H1 (cell line): Measurements from ENCODE around the gene LACTB. TPM values are rescaled to one million over a fixed set of nuclear protein-coding genes. Genes with fewer than 3 reads are reported as not detected.

Experiments used
- CTCF ChIA-PET: fragments of 300-600 bp; sonication (Branson Sonifier 250); formaldehyde crosslinking; loops from one replicate; lab custom pipeline; 2021; ENCODE audit not compliant: partially characterized antibody; lab: Charles Lee
- POLR2A ChIA-PET: fragments of 300-600 bp; sonication (Branson Sonifier 250); formaldehyde crosslinking; loops from one replicate; lab custom pipeline; 2021; ENCODE audit warnings: inconsistent platforms; ENCODE audit not compliant: partially characterized antibody; lab: Charles Lee
- DNase-seq, 2 experiments: peaks; one replicate each; pipeline versions ENCODE4 v3.0.0 to v3.0.0-alpha.2; 2010 to 2022; ENCODE audit warnings: low spot score in 2 of 2, low read depth in 1 of 2, mixed read lengths in 1 of 2
- FAIRE-seq: peaks from 2 replicates; lab custom pipeline; 2011; peaks lifted over from hg19 to GRCh38; lab: Jason Lieb, UNC
- H2AFZ ChIP-seq: 2 replicates; pipeline ENCODE4 v1.8.1; 2012; ENCODE audit warnings: low read length, inconsistent platforms
- H2AK5ac ChIP-seq: 2 replicates; pipeline ENCODE4 v1.6.1; 2013; ENCODE audit warnings: low read depth, low read length
- H2BK120ac ChIP-seq: replicated peaks from 2 replicates; pipeline ENCODE3; 2013; ENCODE audit warnings: low read depth, low read length, inconsistent platforms
- H2BK12ac ChIP-seq: 2 replicates; pipeline ENCODE4 v1.6.1; 2013; ENCODE audit warnings: low read depth, low read length
- H2BK15ac ChIP-seq: 2 replicates; pipeline ENCODE4 v1.6.1; 2013; ENCODE audit warnings: low read length
- H2BK20ac ChIP-seq: 2 replicates; pipeline ENCODE4 v1.6.1; 2013; ENCODE audit warnings: low read length
- H2BK5ac ChIP-seq: 2 replicates; pipeline ENCODE4 v1.6.1; 2013; ENCODE audit warnings: low read depth, low read length
- H3K14ac ChIP-seq: 2 replicates; pipeline ENCODE4 v1.6.1; 2013; ENCODE audit warnings: inconsistent platforms; ENCODE audit not compliant: insufficient read length
- H3K18ac ChIP-seq: 2 replicates; pipeline ENCODE4 v1.6.1; 2013; ENCODE audit warnings: low read length; ENCODE audit errors: extremely low read depth
- H3K23ac ChIP-seq: 2 replicates; pipeline ENCODE4 v1.6.1; 2013; ENCODE audit warnings: inconsistent platforms; ENCODE audit not compliant: insufficient read length
- H3K23me2 ChIP-seq: 2 replicates; pipeline ENCODE4 v1.6.1; 2013; ENCODE audit warnings: low read depth, low read length
- H3K27ac ChIP-seq: 2 replicates; pipeline ENCODE4 v1.6.1; 2011; ENCODE audit warnings: low read depth, low read length, inconsistent platforms
- H3K27me3 ChIP-seq, 4 experiments: replicated peaks in 1 of 4; 1 replicate in 1 of 4; 2 replicates in 3 of 4; pipeline versions ENCODE4 v1.6.1 to v1.8.1; 2011 to 2013; ENCODE audit warnings: low read length in 3 of 4, mild to moderate bottlenecking in 3 of 4, inconsistent platforms in 2 of 4, mixed read lengths in 2 of 4, moderate library complexity in 1 of 4; ENCODE audit not compliant: control insufficient read depth in 3 of 4, insufficient read depth in 3 of 4; ENCODE audit errors: extremely low read depth in 1 of 4
- H3K36me3 ChIP-seq, 4 experiments: 2 replicates each; pipeline versions ENCODE4 v1.6.1 to v1.8.1; 2011 to 2013; ENCODE audit warnings: mild to moderate bottlenecking in 4 of 4, low read length in 3 of 4, moderate library complexity in 2 of 4, control low read depth in 1 of 4, inconsistent platforms in 1 of 4; ENCODE audit not compliant: insufficient read depth in 4 of 4, control insufficient read depth in 2 of 4
- H3K4ac ChIP-seq: replicated peaks from 2 replicates; pipeline ENCODE3; 2013; ENCODE audit warnings: low read length, low read depth, mixed read lengths, inconsistent platforms; ENCODE audit not compliant: insufficient read length
- H3K4me1 ChIP-seq, 4 experiments: replicated peaks in 1 of 4; 1 replicate in 1 of 4; 2 replicates in 3 of 4; pipeline versions ENCODE4 v1.6.1 to v1.8.1; 2011 to 2013; ENCODE audit warnings: low read length in 3 of 4, inconsistent platforms in 2 of 4, mixed read lengths in 1 of 4; ENCODE audit not compliant: insufficient read depth in 4 of 4, control insufficient read depth in 3 of 4
- H3K4me2 ChIP-seq, 2 experiments: 2 replicates each; pipeline versions ENCODE4 v1.6.1 to v1.8.1; 2011 to 2013; ENCODE audit warnings: low read depth in 2 of 2, low read length in 2 of 2, control low read depth in 1 of 2, inconsistent platforms in 1 of 2, mild to moderate bottlenecking in 1 of 2; ENCODE audit not compliant: insufficient read depth in 1 of 2
- H3K4me3 ChIP-seq, 4 experiments: fragments of 200-600, 300-600 bp in 1 of 4; sonication (generic), shearing (Covaris generic), sonication (Bioruptor Twin) in 1 of 4; 2 replicates each; pipeline versions ENCODE4 v1.5.1 to v1.8.1; 2011 to 2016; ENCODE audit warnings: low read length in 4 of 4, low read depth in 3 of 4, control low read depth in 2 of 4, inconsistent platforms in 2 of 4, mild to moderate bottlenecking in 2 of 4, mixed read lengths in 1 of 4, moderate library complexity in 1 of 4; ENCODE audit not compliant: insufficient read depth in 2 of 4; ENCODE audit errors: extremely low read depth in 1 of 4
- H3K56ac ChIP-seq: replicated peaks from 2 replicates; pipeline ENCODE3; 2013; ENCODE audit warnings: low read depth, mild to moderate bottlenecking, mixed read lengths, low read length, inconsistent platforms; ENCODE audit not compliant: insufficient read length
- H3K79me1 ChIP-seq: 2 replicates; pipeline ENCODE4 v1.6.1; 2013; ENCODE audit warnings: low read depth, low read length, control low read depth
- H3K79me2 ChIP-seq, 2 experiments: 2 replicates each; pipeline versions ENCODE4 v1.6.1 to v1.8.1; 2012 to 2013; ENCODE audit warnings: low read length in 2 of 2, mild to moderate bottlenecking in 2 of 2, inconsistent platforms in 1 of 2; ENCODE audit not compliant: insufficient read depth in 2 of 2, control insufficient read depth in 1 of 2
- H3K9ac ChIP-seq, 4 experiments: replicated peaks in 1 of 4; 1 replicate in 1 of 4; 2 replicates in 3 of 4; pipeline versions ENCODE4 v1.6.1 to v1.8.1; 2011 to 2013; ENCODE audit warnings: low read depth in 3 of 4, low read length in 3 of 4, control low read depth in 2 of 4, mild to moderate bottlenecking in 2 of 4, moderate library complexity in 2 of 4, inconsistent platforms in 1 of 4; ENCODE audit errors: extremely low read depth in 1 of 4
- H3K9me3 ChIP-seq, 2 experiments: 2 replicates each; pipeline versions ENCODE4 v1.6.1 to v1.8.1; 2012 to 2013; ENCODE audit warnings: mild to moderate bottlenecking in 2 of 2, moderate library complexity in 2 of 2, control low read depth in 1 of 2, inconsistent platforms in 1 of 2, low read depth in 1 of 2, low read length in 1 of 2, mixed read lengths in 1 of 2; ENCODE audit not compliant: insufficient read depth in 2 of 2
- H4K20me1 ChIP-seq, 2 experiments: replicated peaks in 1 of 2; 2 replicates each; pipeline versions ENCODE3 to v1.8.1; 2011 to 2013; ENCODE audit warnings: inconsistent platforms in 2 of 2, low read length in 2 of 2, mild to moderate bottlenecking in 1 of 2; ENCODE audit not compliant: insufficient read depth in 2 of 2, control insufficient read depth in 1 of 2
- H4K5ac ChIP-seq: 2 replicates; pipeline ENCODE4 v1.6.1; 2013; ENCODE audit warnings: low read length, low read depth, mixed read lengths, inconsistent platforms; ENCODE audit not compliant: insufficient read length
- H4K8ac ChIP-seq: 2 replicates; pipeline ENCODE4 v1.8.0; 2013; ENCODE audit warnings: mild to moderate bottlenecking, moderate library complexity, low read length, inconsistent platforms; ENCODE audit not compliant: insufficient read depth; ENCODE audit errors: extremely low read depth
- H4K91ac ChIP-seq: replicated peaks from 2 replicates; pipeline ENCODE3; 2013; ENCODE audit warnings: low read length, mixed read lengths, inconsistent platforms; ENCODE audit not compliant: insufficient read length
- ATF2 ChIP-seq: IDR thresholded peaks from 2 replicates; pipeline ENCODE4 v1.6.1; 2012; ENCODE audit warnings: low read length, inconsistent platforms
- BCL11A ChIP-seq, 2 experiments: IDR thresholded peaks; one replicate each; pipeline ENCODE4 v1.6.1; 2011; ENCODE audit warnings: low read depth in 2 of 2, low read length in 2 of 2, mild to moderate bottlenecking in 2 of 2
- BRCA1 ChIP-seq: IDR thresholded peaks from 2 replicates; pipeline ENCODE4 v1.6.1; 2012; ENCODE audit warnings: low read depth, low read length, improper control_type of control experiment
- HDAC6 ChIP-seq: IDR thresholded peaks from one replicate; pipeline ENCODE4 v1.7.1; 2012; ENCODE audit warnings: low read depth, mild to moderate bottlenecking, inconsistent platforms, low read length, moderate library complexity
- JUN ChIP-seq: IDR thresholded peaks from 2 replicates; pipeline ENCODE4 v1.6.1; 2011; ENCODE audit warnings: low read depth, mild to moderate bottlenecking, improper control_type of control experiment, low read length
- MAFK ChIP-seq: IDR thresholded peaks from 2 replicates; pipeline ENCODE4 v1.6.1; 2012; ENCODE audit warnings: low read depth, mild to moderate bottlenecking, improper control_type of control experiment, low read length
- WGBS, 2 experiments: shearing (Covaris generic) in 1 of 2; methylation state at CpG; one replicate each; pipeline versions ENCODE4 v1.1.6 to v1.1.7; 2013 to 2015; ENCODE audit warnings: low lambda C conversion rate in 2 of 2, mixed read lengths in 2 of 2, inconsistent platforms in 1 of 2, low coverage in 1 of 2, missing lambda C conversion rate in 1 of 2; ENCODE audit not compliant: insufficient replicate concordance in 2 of 2, insufficient coverage in 1 of 2, insufficient read length in 1 of 2; ENCODE audit errors: extremely low coverage in 1 of 2, missing lambda C conversion rate in 1 of 2; 5-methylcytosine and 5-hydroxymethylcytosine counted together
- polyA plus RNA-seq, 7 experiments: library from polyadenylated mRNA; depleted of rRNA in 3 of 7; stranded (reverse) in 5 of 7; unstranded in 2 of 7; fragments of >200 nt in 5 of 7; fragments of 200-250 nt in 2 of 7; gene quantifications; 1 replicate in 5 of 7; 2 replicates in 1 of 7; 4 replicates in 1 of 7; pipeline versions ENCODE4 v1.2.1 to v1.2.3, GENCODE V29; 2011 to 2013; ENCODE audit warnings: missing spikeins in 2 of 7, mixed read lengths in 2 of 7
- total RNA-seq: library from RNA; stranded (reverse); fragmentation: NEBNext Ultra II Directional; extraction: Animal tissue kit (Norgen Biotek cat#: 25700); gene quantifications from 2 replicates; pipeline ENCODE4 v1.2.1, GENCODE V29; 2021
- TF ChIP-seq, protein P1 (sequence below): IDR thresholded peaks from 2 replicates; pipeline ENCODE4 v1.6.1; 2012; ENCODE audit warnings: inconsistent platforms
- TF ChIP-seq, protein P2 (sequence below), 3 experiments: IDR thresholded peaks; 1 replicate in 2 of 3; 2 replicates in 1 of 3; pipeline versions ENCODE4 v1.5.1 to v1.6.1; 2011; ENCODE audit warnings: low read length in 3 of 3, mild to moderate bottlenecking in 3 of 3, inconsistent platforms in 2 of 3, low read depth in 1 of 3, moderate library complexity in 1 of 3; ENCODE audit not compliant: insufficient read depth in 1 of 3; ENCODE audit errors: control extremely low read depth in 1 of 3

LACTB gene
- total and polyA plus RNA-seq, 2 of the 8 experiments (the other 6 are each of a cell fraction or from before 2014, with no cell fraction given) = 5.8 to 14.9 TPM

DNA sequence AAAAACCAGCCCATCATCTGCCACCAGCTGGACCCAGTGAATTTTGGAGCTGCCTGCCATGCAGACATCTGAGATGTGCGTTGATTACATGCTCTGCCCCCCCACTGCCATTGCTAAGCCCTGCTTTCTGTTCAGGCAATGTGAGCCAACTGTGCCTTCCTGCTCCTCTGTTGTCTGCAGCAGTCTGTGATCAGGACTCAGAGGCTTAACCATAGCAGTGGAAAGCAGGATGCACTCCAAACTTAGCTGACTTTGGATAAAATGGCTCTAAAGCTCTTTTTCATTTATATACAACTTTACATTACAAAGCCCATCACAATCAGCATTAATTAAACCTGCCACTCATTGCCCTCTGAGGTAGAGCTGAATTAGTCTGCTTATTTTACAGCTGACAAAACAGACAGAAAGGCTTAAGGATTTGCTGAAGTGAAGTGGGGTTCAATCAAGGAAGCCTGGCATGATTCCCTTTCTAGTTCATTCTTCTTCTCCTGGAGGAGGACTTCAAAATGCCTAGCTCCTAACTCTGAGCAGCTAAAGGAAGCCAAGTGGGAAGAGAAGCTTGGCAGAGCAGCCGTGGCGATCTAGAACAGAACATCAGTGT, 51.3 kb downstream of the LACTB start:
- Histone ChIP-seq H3K4me3 (no peak overlapping the region), H3K14ac (no peak overlapping the region), H2AK5ac (no peak overlapping the region), H3K18ac (no peak overlapping the region), H2BK5ac (no peak overlapping the region), H2BK12ac (no peak overlapping the region), H4K91ac (no peak overlapping the region), H3K27me3 (no peaks in the 10 kb centered on the region), H4K20me1 (no peaks in the 10 kb centered on the region), H2BK15ac (no peak overlapping the region), H3K4me1 (peaks cover 0 to 9% (median 0%) of the 10 kb centered on the region in 4 experiments; a peak in 2 of 7 replicates), H3K27ac (no peak overlapping the region), H3K23me2 (no peaks in the 10 kb centered on the region; the same call in 1 of the 2 replicates), H2BK120ac (no peak overlapping the region), H2BK20ac (no peak overlapping the region), H4K8ac (no peak overlapping the region), H3K9me3 (no peaks in the 10 kb centered on the region), H2AFZ (peak overlapping the region; percentile 45), H4K5ac (no peak overlapping the region), H3K4me2 (no peak overlapping the region), H3K56ac (no peak overlapping the region), H3K36me3 (no peaks in the 10 kb centered on the region), H3K4ac (no peak overlapping the region), H3K79me2 (no peaks in the 10 kb centered on the region), H3K9ac (no peak overlapping the region), H3K23ac (no peak overlapping the region), H3K79me1 (no peaks in the 10 kb centered on the region)
- ChIA-PET CTCF (interaction anchor here (1.0 to 1.3 kb wide), 2 partner anchors 16 to 230 kb away, joined by 3 to 4 read pairs; partner anchors contain the start of gene RAB8B), POLR2A (interaction anchor here (0.7 to 1.6 kb wide), 3 partner anchors 16 to 21 kb away, joined by 3 to 5 read pairs (median 3); partner anchors contain the start of genes RAB8B and RPS27L)
- WGBS, 2 experiments = 83% methylated on average over 3 of the region's 3 CpGs; no CpG with 5 or more reads in 1 of the 2 experiments
- FAIRE-seq = no peak
- DNase-seq = peak in 1 of 2 experiments; percentile 34
- TF ChIP-seq JUN = no peak
- TF ChIP-seq, protein P1, sequence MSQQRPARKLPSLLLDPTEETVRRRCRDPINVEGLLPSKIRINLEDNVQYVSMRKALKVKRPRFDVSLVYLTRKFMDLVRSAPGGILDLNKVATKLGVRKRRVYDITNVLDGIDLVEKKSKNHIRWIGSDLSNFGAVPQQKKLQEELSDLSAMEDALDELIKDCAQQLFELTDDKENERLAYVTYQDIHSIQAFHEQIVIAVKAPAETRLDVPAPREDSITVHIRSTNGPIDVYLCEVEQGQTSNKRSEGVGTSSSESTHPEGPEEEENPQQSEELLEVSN = no peak
- TF ChIP-seq MAFK = no peak
- TF ChIP-seq HDAC6 = no peak
- TF ChIP-seq ATF2 = no peak
- no peak for TF ChIP-seq BRCA1
- no peak for TF ChIP-seq BCL11A (IDR thresholded peaks at IDR 0.05; ENCODE audit: low read depth in 2 of 2, low read length in 2 of 2)
- TF ChIP-seq, protein P2, sequence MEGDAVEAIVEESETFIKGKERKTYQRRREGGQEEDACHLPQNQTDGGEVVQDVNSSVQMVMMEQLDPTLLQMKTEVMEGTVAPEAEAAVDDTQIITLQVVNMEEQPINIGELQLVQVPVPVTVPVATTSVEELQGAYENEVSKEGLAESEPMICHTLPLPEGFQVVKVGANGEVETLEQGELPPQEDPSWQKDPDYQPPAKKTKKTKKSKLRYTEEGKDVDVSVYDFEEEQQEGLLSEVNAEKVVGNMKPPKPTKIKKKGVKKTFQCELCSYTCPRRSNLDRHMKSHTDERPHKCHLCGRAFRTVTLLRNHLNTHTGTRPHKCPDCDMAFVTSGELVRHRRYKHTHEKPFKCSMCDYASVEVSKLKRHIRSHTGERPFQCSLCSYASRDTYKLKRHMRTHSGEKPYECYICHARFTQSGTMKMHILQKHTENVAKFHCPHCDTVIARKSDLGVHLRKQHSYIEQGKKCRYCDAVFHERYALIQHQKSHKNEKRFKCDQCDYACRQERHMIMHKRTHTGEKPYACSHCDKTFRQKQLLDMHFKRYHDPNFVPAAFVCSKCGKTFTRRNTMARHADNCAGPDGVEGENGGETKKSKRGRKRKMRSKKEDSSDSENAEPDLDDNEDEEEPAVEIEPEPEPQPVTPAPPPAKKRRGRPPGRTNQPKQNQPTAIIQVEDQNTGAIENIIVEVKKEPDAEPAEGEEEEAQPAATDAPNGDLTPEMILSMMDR (IDR thresholded peaks at IDR 0.05; ENCODE audit: control extremely low read depth in 1 of 3, insufficient read depth in 1 of 3, low read depth in 1 of 3, low read length in 3 of 3) = no peak
